ENCODE results near the gene DACT2. TPM values are rescaled to one million over a fixed set of nuclear protein-coding genes. Genes with fewer than 3 reads are reported as not detected.
"Not testable (repeated sequence)": the region's sequence is repeated elsewhere in the genome, so short reads cannot be mapped to it uniquely, and the experiment has no call there.

The DACT2 gene
- 0.92 TPM for total RNA-seq
- long read RNA-seq, partial matches to known transcripts = 0 of 1 reads
- long read RNA-seq, other reads (novel, unspliced or antisense) = 0 of 1 reads

GRCh38 chr6:168319279-168320111 lies at the start of gene DACT2:
Gene DACT2 (minus strand): TSS chr6:168319777. CDS start chr6:168319633, 144 bp downstream.
- DNase-seq = peak; percentile 41
- peak; percentile 71 for ATAC-seq
- intact Hi-C loops (cut with micrococcal nuclease) = no loop called here

GRCh38 chr6:168368936-168369335 lies 49.4 kb upstream of the DACT2 start:
- DNase-seq = peak; percentile 16
- intact Hi-C loops (cut with micrococcal nuclease) = no loop called here
- no peak for ATAC-seq

GRCh38 chr6:168368066-168368820 lies 48.7 kb upstream of the DACT2 start:
- ATAC-seq = no peak
- DNase-seq = peak; percentile 9
- intact Hi-C loops (cut with micrococcal nuclease) = no loop called here

- DNase-seq = peak; percentile 29
- no peak for ATAC-seq
- intact Hi-C loops (cut with micrococcal nuclease) = no loop called here
Observed at GRCh38 chr6:168367285-168367751, 47.7 kb upstream of the DACT2 start.

GRCh38 chr6:168366473-168366872 lies 46.9 kb upstream of the DACT2 start:
- intact Hi-C loops (cut with micrococcal nuclease) = no loop called here
- no peak for DNase-seq
- ATAC-seq = no peak

GRCh38 chr6:168365422-168366165 lies 46.0 kb upstream of the DACT2 start:
- ATAC-seq (no peak), DNase-seq (peak; percentile 8)
- intact Hi-C loops (cut with micrococcal nuclease) = no loop called here

GRCh38 chr6:168364793-168365421 lies 45.3 kb upstream of the DACT2 start:
- DNase-seq (no peak), ATAC-seq (no peak)
- intact Hi-C loops (cut with micrococcal nuclease) = no loop called here

GRCh38 chr6:168363811-168364792 lies 44.5 kb upstream of the DACT2 start:
- DNase-seq (peak; percentile 7), ATAC-seq (no peak)
- intact Hi-C loops (cut with micrococcal nuclease) = no loop called here

- no peak for ATAC-seq
- no peak for DNase-seq
- intact Hi-C loops (cut with micrococcal nuclease) = no loop called here
Observed at GRCh38 chr6:168363302-168363701, 43.7 kb upstream of the DACT2 start.

GRCh38 chr6:168362276-168362990 lies 42.9 kb upstream of the DACT2 start:
- intact Hi-C loops (cut with micrococcal nuclease) = no loop called here
- DNase-seq = no peak
- no peak for ATAC-seq

- ATAC-seq (no peak), DNase-seq (no peak)
- intact Hi-C loops (cut with micrococcal nuclease) = no loop called here
Observed at GRCh38 chr6:168361766-168362165, 42.2 kb upstream of the DACT2 start.

GRCh38 chr6:168359794-168360193 lies 40.2 kb upstream of the DACT2 start:
- ATAC-seq = no peak
- intact Hi-C loops (cut with micrococcal nuclease) = no loop called here
- no peak for DNase-seq

- intact Hi-C loops (cut with micrococcal nuclease) = no loop called here
- DNase-seq = no peak
- no peak for ATAC-seq
Observed at GRCh38 chr6:168358842-168359420, 39.4 kb upstream of the DACT2 start.

GRCh38 chr6:168356872-168357271 lies 37.3 kb upstream of the DACT2 start:
- ATAC-seq; intact Hi-C loops (cut with micrococcal nuclease); DNase-seq: not testable (repeated sequence)

GRCh38 chr6:168355716-168356522 lies 36.3 kb upstream of the DACT2 start:
- ATAC-seq (peak; percentile 89), DNase-seq (peak; percentile 71)
- intact Hi-C loops (cut with micrococcal nuclease) = no loop called here

- no peak for ATAC-seq
- intact Hi-C loops (cut with micrococcal nuclease) = no loop called here
Observed at GRCh38 chr6:168354338-168354737, 34.8 kb upstream of the DACT2 start.

More at GRCh38 chr6:168354338-168354737, 34.8 kb upstream of the DACT2 start:
- no peak for DNase-seq

Measured in left ventricle myocardium superior (tissue), 1 donor.